Peyer's patch (tissue), 4 donors: ENCODE measurements around the gene DNER. TPM values are rescaled to one million over a fixed set of nuclear protein-coding genes. Genes with fewer than 3 reads are reported as not detected.

Source experiments
- DNase-seq, 3 donors: peaks; one replicate each; pipeline ENCODE4 v3.0.0-alpha.2; 2017 to 2019
- H3K27ac ChIP-seq, 4 donors: fragments of 200-600 bp; sonication (generic); one replicate each; pipeline ENCODE4 v1.5.1; 2016 to 2019
- H3K27me3 ChIP-seq, 2 donors: fragments of 200-600 bp; sonication (generic); one replicate each; pipeline ENCODE4 v1.5.1; 2019
- H3K36me3 ChIP-seq, 3 donors: fragments of 200-600 bp; sonication (generic); one replicate each; pipeline ENCODE4 v1.5.1; 2016 to 2019
- H3K4me1 ChIP-seq, 4 donors: fragments of 200-600 bp; sonication (generic); one replicate each; pipeline ENCODE4 v1.5.1; 2016 to 2019
- H3K4me3 ChIP-seq, 4 donors: fragments of 200-600 bp; sonication (generic); 1 replicate in 3 of 4; 2 replicates in 1 of 4; pipeline ENCODE4 v1.5.1; 2016 to 2019; ENCODE audit warnings: mild to moderate bottlenecking in 1 of 4
- H3K9me3 ChIP-seq, 4 donors: fragments of 200-600 bp; sonication (generic); one replicate each; pipeline ENCODE4 v1.5.1; 2016 to 2019; ENCODE audit warnings: mild to moderate bottlenecking in 1 of 4
- CTCF ChIP-seq, 6 experiments: fragments of 450-650 bp in 4 of 6; fragments of 200-600 bp in 2 of 6; sonication (generic) in 1 of 6; IDR thresholded peaks; one replicate each; pipeline ENCODE4 v1.5.1; 2017 to 2019; ENCODE audit warnings: antibody characterized with exemption in 6 of 6, mild to moderate bottlenecking in 3 of 6, moderate library complexity in 1 of 6
- POLR2A ChIP-seq, 2 donors: fragments of 450-650 bp; IDR thresholded peaks; one replicate each; pipeline ENCODE4 v1.5.1; 2017; ENCODE audit warnings: antibody characterized with exemption in 2 of 2, mild to moderate bottlenecking in 2 of 2, moderate library complexity in 2 of 2
- total RNA-seq, 4 donors: library from RNA; depleted of rRNA; stranded (reverse); fragments of >200 nt; gene quantifications; one replicate each; pipeline ENCODE4 v1.1.0, GENCODE V29; 2016

Gene DNER
- total RNA-seq, 4 donors from 2014 or later: 0.35 to 2.5 (median 1.3) TPM; not detected in 1

- TF ChIP-seq CTCF (IDR thresholded peaks at IDR 0.05): no peak
- TF ChIP-seq POLR2A (IDR thresholded peaks at IDR 0.05): no peak
- no peaks in the 10 kb centered on the region for H3K27me3 ChIP-seq
- no peaks in the 10 kb centered on the region for H3K36me3 ChIP-seq
- no peak for DNase-seq
- H3K4me3 ChIP-seq: no peak overlapping the region
- H3K27ac ChIP-seq: no peak overlapping the region
- no peaks in the 10 kb centered on the region for H3K9me3 ChIP-seq
- no peaks in the 10 kb centered on the region for H3K4me1 ChIP-seq
These were observed 225.3 kb downstream of the DNER start for GRCh38 chr2:229489016-229489415.

- no peak overlapping the region for H3K4me3 ChIP-seq
- H3K27me3 ChIP-seq: no peaks in the 10 kb centered on the region
- no peaks in the 10 kb centered on the region for H3K36me3 ChIP-seq
- DNase-seq: no peak
- H3K4me1 ChIP-seq: no peaks in the 10 kb centered on the region
- TF ChIP-seq CTCF (IDR thresholded peaks at IDR 0.05) (no peak), POLR2A (IDR thresholded peaks at IDR 0.05) (no peak)
- H3K9me3 ChIP-seq: no peaks in the 10 kb centered on the region
- H3K27ac ChIP-seq: no peak overlapping the region
These were observed 226.1 kb downstream of the DNER start for GRCh38 chr2:229488232-229488631.

- TF ChIP-seq POLR2A (IDR thresholded peaks at IDR 0.05): no peak
- TF ChIP-seq CTCF (IDR thresholded peaks at IDR 0.05): no peak
These were observed 227.7 kb downstream of the DNER start for GRCh38 chr2:229486673-229487072.

GRCh38 chr2:229485857-229486256 is 228.5 kb downstream of the DNER start:
- Histone ChIP-seq H3K36me3 (no peaks in the 10 kb centered on the region), H3K27ac (no peak overlapping the region), H3K27me3 (no peaks in the 10 kb centered on the region), H3K4me3 (no peak overlapping the region), H3K9me3 (no peaks in the 10 kb centered on the region), H3K4me1 (no peaks in the 10 kb centered on the region)
- DNase-seq: no peak
- TF ChIP-seq CTCF (IDR thresholded peaks at IDR 0.05) (no peak), POLR2A (IDR thresholded peaks at IDR 0.05) (no peak)

More at GRCh38 chr2:229486673-229487072, 227.7 kb downstream of the DNER start:
- Histone ChIP-seq H3K27ac (no peak overlapping the region), H3K27me3 (no peaks in the 10 kb centered on the region), H3K4me1 (no peaks in the 10 kb centered on the region), H3K9me3 (no peaks in the 10 kb centered on the region), H3K36me3 (no peaks in the 10 kb centered on the region), H3K4me3 (no peak overlapping the region)
- DNase-seq: no peak

- Histone ChIP-seq H3K4me1 (no peaks in the 10 kb centered on the region), H3K9me3 (no peaks in the 10 kb centered on the region), H3K27me3 (no peaks in the 10 kb centered on the region), H3K36me3 (no peaks in the 10 kb centered on the region), H3K27ac (no peak overlapping the region), H3K4me3 (no peak overlapping the region)
- no peak for DNase-seq
- TF ChIP-seq CTCF (IDR thresholded peaks at IDR 0.05) (no peak), POLR2A (IDR thresholded peaks at IDR 0.05) (no peak)
These were observed 237.0 kb downstream of the DNER start for GRCh38 chr2:229477269-229477755.

- DNase-seq: no peak
- Histone ChIP-seq H3K27me3 (no peaks in the 10 kb centered on the region), H3K36me3 (no peaks in the 10 kb centered on the region), H3K27ac (no peak overlapping the region), H3K4me3 (no peak overlapping the region), H3K4me1 (no peaks in the 10 kb centered on the region), H3K9me3 (no peaks in the 10 kb centered on the region)
- TF ChIP-seq POLR2A (IDR thresholded peaks at IDR 0.05): no peak
These were observed 238.6 kb downstream of the DNER start for GRCh38 chr2:229475778-229476177.
